CD4-positive, alpha-beta T cell treated with Interleukin-12 subunit alpha and Interleukin-12 subunit beta, for 1 hour (primary cell): ENCODE measurements around the gene TRAF5.
"Not testable (repeated sequence)": the region's sequence is repeated elsewhere in the genome, so short reads cannot be mapped to it uniquely, and the experiment has no call there.

Experiments
- DNase-seq: peaks from one replicate; pipeline ENCODE4 v3.0.0-alpha.2; 2020

TRAF5 gene

GRCh38 chr1:211326528-211327345 is at the start of gene TRAF5:
TRAF5 (plus strand) TSS chr1:211326833; CDS start chr1:211353240, 26,407 bp downstream.
- peak; percentile 56 for DNase-seq

GRCh38 chr1:211279340-211279739 is 47.3 kb upstream of the TRAF5 start:
- no peak for DNase-seq

- no peak for DNase-seq
Observed at GRCh38 chr1:211280910-211281309, 45.7 kb upstream of the TRAF5 start.

- DNase-seq: no peak
Observed at GRCh38 chr1:211281320-211282022, 45.2 kb upstream of the TRAF5 start.

GRCh38 chr1:211282023-211282373 is 44.6 kb upstream of the TRAF5 start:
- DNase-seq: no peak

- no peak for DNase-seq
Observed at GRCh38 chr1:211285196-211285595, 41.4 kb upstream of the TRAF5 start.

GRCh38 chr1:211287218-211287617 is 39.4 kb upstream of the TRAF5 start:
- no peak for DNase-seq

GRCh38 chr1:211292411-211292810 is 34.2 kb upstream of the TRAF5 start:
- no peak for DNase-seq

- no peak for DNase-seq
Observed at GRCh38 chr1:211296396-211296795, 30.2 kb upstream of the TRAF5 start.

GRCh38 chr1:211305044-211305443 is 21.6 kb upstream of the TRAF5 start:
- DNase-seq: no peak

GRCh38 chr1:211309617-211310016 is 17.0 kb upstream of the TRAF5 start:
- DNase-seq: no peak

- DNase-seq: no peak
Observed at GRCh38 chr1:211313392-211313791, 13.2 kb upstream of the TRAF5 start.

- DNase-seq: no peak
Observed at GRCh38 chr1:211318576-211319280, 7.9 kb upstream of the TRAF5 start.

- no peak for DNase-seq
Observed at GRCh38 chr1:211319892-211320291, 6.7 kb upstream of the TRAF5 start.

- DNase-seq: no peak
Observed at GRCh38 chr1:211320980-211321379, 5.7 kb upstream of the TRAF5 start.

GRCh38 chr1:211321646-211322045 is 5.0 kb upstream of the TRAF5 start:
- not testable (repeated sequence) for DNase-seq

- DNase-seq: peak; percentile 80
Observed at GRCh38 chr1:211323156-211324063, 3.2 kb upstream of the TRAF5 start.

GRCh38 chr1:211324992-211325775 is 1.4 kb upstream of the TRAF5 start:
- no peak for DNase-seq

GRCh38 chr1:211326140-211326527 is 499 bp upstream of the TRAF5 start:
- peak; percentile 6 for DNase-seq

- DNase-seq: peak; percentile 39
Observed at GRCh38 chr1:211327346-211327921, 801 bp downstream of the TRAF5 start.

GRCh38 chr1:211328084-211328694 is 1.6 kb downstream of the TRAF5 start:
- DNase-seq: no peak
